H1 (cell line): Measurements from ENCODE around the gene ARHGAP32. TPM values are rescaled to one million over a fixed set of nuclear protein-coding genes. Genes with fewer than 3 reads are reported as not detected.

Source experiments
- CTCF ChIA-PET: fragments of 300-600 bp; sonication (Branson Sonifier 250); formaldehyde crosslinking; loops from one replicate; lab custom pipeline; 2021; ENCODE audit not compliant: partially characterized antibody; lab: Charles Lee
- POLR2A ChIA-PET: fragments of 300-600 bp; sonication (Branson Sonifier 250); formaldehyde crosslinking; loops from one replicate; lab custom pipeline; 2021; ENCODE audit warnings: inconsistent platforms; ENCODE audit not compliant: partially characterized antibody; lab: Charles Lee
- DNase-seq, 2 experiments: peaks; one replicate each; pipeline versions ENCODE4 v3.0.0 to v3.0.0-alpha.2; 2010 to 2022; ENCODE audit warnings: low spot score in 2 of 2, low read depth in 1 of 2, mixed read lengths in 1 of 2
- FAIRE-seq: peaks from 2 replicates; lab custom pipeline; 2011; peaks lifted over from hg19 to GRCh38; lab: Jason Lieb, UNC
- H2AFZ ChIP-seq: 2 replicates; pipeline ENCODE4 v1.8.1; 2012; ENCODE audit warnings: low read length, inconsistent platforms
- H2AK5ac ChIP-seq: 2 replicates; pipeline ENCODE4 v1.6.1; 2013; ENCODE audit warnings: low read depth, low read length
- H2BK120ac ChIP-seq: replicated peaks from 2 replicates; pipeline ENCODE3; 2013; ENCODE audit warnings: low read depth, low read length, inconsistent platforms
- H2BK12ac ChIP-seq: 2 replicates; pipeline ENCODE4 v1.6.1; 2013; ENCODE audit warnings: low read depth, low read length
- H2BK15ac ChIP-seq: 2 replicates; pipeline ENCODE4 v1.6.1; 2013; ENCODE audit warnings: low read length
- H2BK20ac ChIP-seq: 2 replicates; pipeline ENCODE4 v1.6.1; 2013; ENCODE audit warnings: low read length
- H2BK5ac ChIP-seq: 2 replicates; pipeline ENCODE4 v1.6.1; 2013; ENCODE audit warnings: low read depth, low read length
- H3K14ac ChIP-seq: 2 replicates; pipeline ENCODE4 v1.6.1; 2013; ENCODE audit warnings: inconsistent platforms; ENCODE audit not compliant: insufficient read length
- H3K18ac ChIP-seq: 2 replicates; pipeline ENCODE4 v1.6.1; 2013; ENCODE audit warnings: low read length; ENCODE audit errors: extremely low read depth
- H3K23ac ChIP-seq: 2 replicates; pipeline ENCODE4 v1.6.1; 2013; ENCODE audit warnings: inconsistent platforms; ENCODE audit not compliant: insufficient read length
- H3K23me2 ChIP-seq: 2 replicates; pipeline ENCODE4 v1.6.1; 2013; ENCODE audit warnings: low read depth, low read length
- H3K27ac ChIP-seq: 2 replicates; pipeline ENCODE4 v1.6.1; 2011; ENCODE audit warnings: low read depth, low read length, inconsistent platforms
- H3K27me3 ChIP-seq, 4 experiments: replicated peaks in 1 of 4; 1 replicate in 1 of 4; 2 replicates in 3 of 4; pipeline versions ENCODE4 v1.6.1 to v1.8.1; 2011 to 2013; ENCODE audit warnings: low read length in 3 of 4, mild to moderate bottlenecking in 3 of 4, inconsistent platforms in 2 of 4, mixed read lengths in 2 of 4, moderate library complexity in 1 of 4; ENCODE audit not compliant: control insufficient read depth in 3 of 4, insufficient read depth in 3 of 4; ENCODE audit errors: extremely low read depth in 1 of 4
- H3K36me3 ChIP-seq, 4 experiments: 2 replicates each; pipeline versions ENCODE4 v1.6.1 to v1.8.1; 2011 to 2013; ENCODE audit warnings: mild to moderate bottlenecking in 4 of 4, low read length in 3 of 4, moderate library complexity in 2 of 4, control low read depth in 1 of 4, inconsistent platforms in 1 of 4; ENCODE audit not compliant: insufficient read depth in 4 of 4, control insufficient read depth in 2 of 4
- H3K4ac ChIP-seq: replicated peaks from 2 replicates; pipeline ENCODE3; 2013; ENCODE audit warnings: low read length, low read depth, mixed read lengths, inconsistent platforms; ENCODE audit not compliant: insufficient read length
- H3K4me1 ChIP-seq, 4 experiments: replicated peaks in 1 of 4; 1 replicate in 1 of 4; 2 replicates in 3 of 4; pipeline versions ENCODE4 v1.6.1 to v1.8.1; 2011 to 2013; ENCODE audit warnings: low read length in 3 of 4, inconsistent platforms in 2 of 4, mixed read lengths in 1 of 4; ENCODE audit not compliant: insufficient read depth in 4 of 4, control insufficient read depth in 3 of 4
- H3K4me2 ChIP-seq, 2 experiments: 2 replicates each; pipeline versions ENCODE4 v1.6.1 to v1.8.1; 2011 to 2013; ENCODE audit warnings: low read depth in 2 of 2, low read length in 2 of 2, control low read depth in 1 of 2, inconsistent platforms in 1 of 2, mild to moderate bottlenecking in 1 of 2; ENCODE audit not compliant: insufficient read depth in 1 of 2
- H3K4me3 ChIP-seq, 4 experiments: fragments of 200-600, 300-600 bp in 1 of 4; sonication (generic), shearing (Covaris generic), sonication (Bioruptor Twin) in 1 of 4; 2 replicates each; pipeline versions ENCODE4 v1.5.1 to v1.8.1; 2011 to 2016; ENCODE audit warnings: low read length in 4 of 4, low read depth in 3 of 4, control low read depth in 2 of 4, inconsistent platforms in 2 of 4, mild to moderate bottlenecking in 2 of 4, mixed read lengths in 1 of 4, moderate library complexity in 1 of 4; ENCODE audit not compliant: insufficient read depth in 2 of 4; ENCODE audit errors: extremely low read depth in 1 of 4
- H3K56ac ChIP-seq: replicated peaks from 2 replicates; pipeline ENCODE3; 2013; ENCODE audit warnings: low read depth, mild to moderate bottlenecking, mixed read lengths, low read length, inconsistent platforms; ENCODE audit not compliant: insufficient read length
- H3K79me1 ChIP-seq: 2 replicates; pipeline ENCODE4 v1.6.1; 2013; ENCODE audit warnings: low read depth, low read length, control low read depth
- H3K79me2 ChIP-seq, 2 experiments: 2 replicates each; pipeline versions ENCODE4 v1.6.1 to v1.8.1; 2012 to 2013; ENCODE audit warnings: low read length in 2 of 2, mild to moderate bottlenecking in 2 of 2, inconsistent platforms in 1 of 2; ENCODE audit not compliant: insufficient read depth in 2 of 2, control insufficient read depth in 1 of 2
- H3K9ac ChIP-seq, 4 experiments: replicated peaks in 1 of 4; 1 replicate in 1 of 4; 2 replicates in 3 of 4; pipeline versions ENCODE4 v1.6.1 to v1.8.1; 2011 to 2013; ENCODE audit warnings: low read depth in 3 of 4, low read length in 3 of 4, control low read depth in 2 of 4, mild to moderate bottlenecking in 2 of 4, moderate library complexity in 2 of 4, inconsistent platforms in 1 of 4; ENCODE audit errors: extremely low read depth in 1 of 4
- H3K9me3 ChIP-seq, 2 experiments: 2 replicates each; pipeline versions ENCODE4 v1.6.1 to v1.8.1; 2012 to 2013; ENCODE audit warnings: mild to moderate bottlenecking in 2 of 2, moderate library complexity in 2 of 2, control low read depth in 1 of 2, inconsistent platforms in 1 of 2, low read depth in 1 of 2, low read length in 1 of 2, mixed read lengths in 1 of 2; ENCODE audit not compliant: insufficient read depth in 2 of 2
- H4K20me1 ChIP-seq, 2 experiments: replicated peaks in 1 of 2; 2 replicates each; pipeline versions ENCODE3 to v1.8.1; 2011 to 2013; ENCODE audit warnings: inconsistent platforms in 2 of 2, low read length in 2 of 2, mild to moderate bottlenecking in 1 of 2; ENCODE audit not compliant: insufficient read depth in 2 of 2, control insufficient read depth in 1 of 2
- H4K5ac ChIP-seq: 2 replicates; pipeline ENCODE4 v1.6.1; 2013; ENCODE audit warnings: low read length, low read depth, mixed read lengths, inconsistent platforms; ENCODE audit not compliant: insufficient read length
- H4K8ac ChIP-seq: 2 replicates; pipeline ENCODE4 v1.8.0; 2013; ENCODE audit warnings: mild to moderate bottlenecking, moderate library complexity, low read length, inconsistent platforms; ENCODE audit not compliant: insufficient read depth; ENCODE audit errors: extremely low read depth
- H4K91ac ChIP-seq: replicated peaks from 2 replicates; pipeline ENCODE3; 2013; ENCODE audit warnings: low read length, mixed read lengths, inconsistent platforms; ENCODE audit not compliant: insufficient read length
- SIRT6 ChIP-seq: IDR thresholded peaks from one replicate; pipeline ENCODE4 v1.7.1; 2012; ENCODE audit warnings: low read length, inconsistent platforms
- WGBS, 2 experiments: shearing (Covaris generic) in 1 of 2; methylation state at CpG; one replicate each; pipeline versions ENCODE4 v1.1.6 to v1.1.7; 2013 to 2015; ENCODE audit warnings: low lambda C conversion rate in 2 of 2, mixed read lengths in 2 of 2, inconsistent platforms in 1 of 2, low coverage in 1 of 2, missing lambda C conversion rate in 1 of 2; ENCODE audit not compliant: insufficient replicate concordance in 2 of 2, insufficient coverage in 1 of 2, insufficient read length in 1 of 2; ENCODE audit errors: extremely low coverage in 1 of 2, missing lambda C conversion rate in 1 of 2; 5-methylcytosine and 5-hydroxymethylcytosine counted together
- polyA plus RNA-seq, 7 experiments: library from polyadenylated mRNA; depleted of rRNA in 3 of 7; stranded (reverse) in 5 of 7; unstranded in 2 of 7; fragments of >200 nt in 5 of 7; fragments of 200-250 nt in 2 of 7; gene quantifications; 1 replicate in 5 of 7; 2 replicates in 1 of 7; 4 replicates in 1 of 7; pipeline versions ENCODE4 v1.2.1 to v1.2.3, GENCODE V29; 2011 to 2013; ENCODE audit warnings: missing spikeins in 2 of 7, mixed read lengths in 2 of 7
- total RNA-seq: library from RNA; stranded (reverse); fragmentation: NEBNext Ultra II Directional; extraction: Animal tissue kit (Norgen Biotek cat#: 25700); gene quantifications from 2 replicates; pipeline ENCODE4 v1.2.1, GENCODE V29; 2021

ARHGAP32 gene
- total and polyA plus RNA-seq, 2 of the 8 experiments (the other 6 are each of a cell fraction or from before 2014, with no cell fraction given), result 13.7 to 30.0 TPM

DNA sequence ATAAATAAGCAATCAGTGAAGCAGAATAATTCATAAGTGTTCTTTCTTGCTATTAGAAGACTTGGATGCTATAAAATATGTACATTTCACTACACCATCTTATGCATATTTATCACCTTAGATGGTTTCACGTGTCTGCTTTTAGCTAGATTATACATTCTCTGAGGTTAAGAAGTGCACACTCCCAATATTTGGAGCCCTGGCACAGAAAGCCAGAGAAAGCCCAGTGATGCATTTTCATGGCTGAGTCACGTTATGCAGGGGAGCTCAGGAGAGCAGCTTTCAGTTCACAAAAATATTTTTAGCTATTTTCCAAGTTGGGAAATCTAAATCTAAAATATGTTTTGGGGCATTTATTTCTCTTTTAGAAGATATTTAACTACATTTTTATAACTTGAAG is 244.4 kb downstream of the ARHGAP32 start:
- TF ChIP-seq SIRT6, result no peak
- TF ChIP-seq, all 59 proteins: peak for 0
- no peak overlapping the region for H3K23ac ChIP-seq
- H3K4ac ChIP-seq, result no peak overlapping the region
- no peaks in the 10 kb centered on the region for H4K20me1 ChIP-seq
- H2AFZ ChIP-seq, result no peak overlapping the region
- H3K36me3 ChIP-seq, result no peaks in the 10 kb centered on the region
- 82% methylated on average over 2 of the region's 2 CpGs; no CpG with 5 or more reads in 1 of the 2 experiments for WGBS, 2 experiments
- no peaks in the 10 kb centered on the region; a peak in 2 of 7 replicates for H3K27me3 ChIP-seq
- no peaks in the 10 kb centered on the region; a peak in 1 of 7 replicates for H3K4me1 ChIP-seq
- CTCF ChIA-PET, result interaction anchor here (1.3 to 20.6 kb wide), 11 partner anchors 9 to 424 kb away, joined by 4 to 473 read pairs (median 15); partner anchors contain the start of genes KCNJ5 and TP53AIP1
- no peaks in the 10 kb centered on the region for H3K79me2 ChIP-seq
- H2AK5ac ChIP-seq, result no peak overlapping the region
- DNase-seq (no peak), FAIRE-seq (no peak)
- H2BK12ac ChIP-seq, result no peak overlapping the region
- H3K18ac ChIP-seq, result no peak overlapping the region
- H3K14ac ChIP-seq, result no peak overlapping the region
- H3K56ac ChIP-seq, result no peak overlapping the region
- no peak overlapping the region for H2BK15ac ChIP-seq
- H3K79me1 ChIP-seq, result no peaks in the 10 kb centered on the region
- H3K9ac ChIP-seq, result no peak overlapping the region
- no peak overlapping the region for H2BK20ac ChIP-seq
- H3K23me2 ChIP-seq, result no peaks in the 10 kb centered on the region
- no peaks in the 10 kb centered on the region for H3K9me3 ChIP-seq
- no peak overlapping the region for H3K4me3 ChIP-seq
- no peak overlapping the region for H3K27ac ChIP-seq
- no peak overlapping the region for H2BK120ac ChIP-seq
- no peak overlapping the region for H4K5ac ChIP-seq
- no peak overlapping the region for H3K4me2 ChIP-seq
- POLR2A ChIA-PET, result interaction anchor here (1.5 kb wide), 1 partner anchor 63 kb away, joined by 5 read pairs; no protein-coding TSS in a partner anchor
- H2BK5ac ChIP-seq, result no peak overlapping the region
- H4K8ac ChIP-seq, result no peak overlapping the region
- H4K91ac ChIP-seq, result no peak overlapping the region
